PFSK-1 (cell line): Measurements from ENCODE around the gene GRID1.

Experiments
- FOXP2 ChIP-seq: optimal IDR thresholded peaks from 2 replicates; pipeline ENCODE3; 2011; ENCODE audit warnings: borderline replicate concordance, control low read depth, inconsistent platforms; ENCODE audit not compliant: insufficient read depth; ENCODE audit errors: extremely low read length, extremely low read depth
- POLR2AphosphoS5 ChIP-seq: IDR thresholded peaks from 2 replicates; pipeline ENCODE4 v1.6.1; 2012; ENCODE audit warnings: low read depth, mild to moderate bottlenecking, control low read depth, low read length, moderate library complexity
- SIN3A ChIP-seq: IDR thresholded peaks from 2 replicates; pipeline ENCODE4 v1.6.1; 2012; ENCODE audit warnings: mild to moderate bottlenecking, low read length, moderate library complexity, borderline replicate concordance; ENCODE audit not compliant: insufficient read depth
- TAF1 ChIP-seq: IDR thresholded peaks from 2 replicates; pipeline ENCODE4 v1.6.1; 2012; ENCODE audit warnings: low read length, control low read depth, borderline replicate concordance; ENCODE audit not compliant: insufficient read depth
- TF ChIP-seq, protein P1 (sequence below), 2 experiments: IDR thresholded peaks; 2 replicates each; pipeline versions ENCODE4 v1.6.1 to v1.8.0; 2011 to 2012; ENCODE audit warnings: low read depth in 2 of 2, low read length in 2 of 2, control low read depth in 1 of 2, inconsistent platforms in 1 of 2, mild to moderate bottlenecking in 1 of 2, moderate library complexity in 1 of 2; ENCODE audit not compliant: insufficient read depth in 1 of 2

GRID1 gene

DNA sequence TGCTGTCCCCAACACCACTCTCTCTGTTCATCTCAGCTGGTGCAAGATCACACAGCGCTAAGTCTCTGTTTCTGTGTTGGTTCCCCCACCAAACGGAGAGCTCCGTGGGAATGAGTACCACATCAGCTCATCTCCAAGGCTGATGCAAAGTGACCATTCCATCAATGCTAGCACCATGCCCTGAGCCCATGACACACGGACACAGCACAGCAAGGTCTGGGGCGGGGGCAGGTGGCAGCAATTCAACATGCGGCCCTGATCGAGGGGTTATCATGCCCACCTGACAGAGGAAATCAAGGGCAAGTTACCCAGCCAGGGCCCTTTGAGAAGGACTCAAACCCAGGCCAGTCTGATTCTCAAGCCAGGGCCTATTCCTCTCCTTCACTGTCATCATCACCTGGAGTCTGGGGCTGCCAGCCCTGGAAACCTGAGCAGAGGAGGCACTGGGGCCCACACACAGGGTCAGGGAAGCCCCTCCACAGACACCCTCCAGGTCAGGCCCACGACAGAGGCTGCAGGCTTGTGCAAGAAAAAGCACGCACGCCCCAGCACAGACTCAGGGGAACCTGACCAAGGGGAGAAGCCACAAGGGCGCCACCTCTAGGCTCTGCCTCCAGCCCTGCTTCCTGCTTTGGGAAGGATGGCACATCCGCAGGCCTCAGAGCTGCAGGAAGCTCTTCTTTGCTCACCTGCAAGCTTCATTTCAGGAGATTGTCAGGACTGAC lies 74.8 kb downstream of the GRID1 start:
- TF ChIP-seq TAF1 (no peak), FOXP2 (no peak), SIN3A (no peak), POLR2AphosphoS5 (no peak)
- TF ChIP-seq, protein P1, sequence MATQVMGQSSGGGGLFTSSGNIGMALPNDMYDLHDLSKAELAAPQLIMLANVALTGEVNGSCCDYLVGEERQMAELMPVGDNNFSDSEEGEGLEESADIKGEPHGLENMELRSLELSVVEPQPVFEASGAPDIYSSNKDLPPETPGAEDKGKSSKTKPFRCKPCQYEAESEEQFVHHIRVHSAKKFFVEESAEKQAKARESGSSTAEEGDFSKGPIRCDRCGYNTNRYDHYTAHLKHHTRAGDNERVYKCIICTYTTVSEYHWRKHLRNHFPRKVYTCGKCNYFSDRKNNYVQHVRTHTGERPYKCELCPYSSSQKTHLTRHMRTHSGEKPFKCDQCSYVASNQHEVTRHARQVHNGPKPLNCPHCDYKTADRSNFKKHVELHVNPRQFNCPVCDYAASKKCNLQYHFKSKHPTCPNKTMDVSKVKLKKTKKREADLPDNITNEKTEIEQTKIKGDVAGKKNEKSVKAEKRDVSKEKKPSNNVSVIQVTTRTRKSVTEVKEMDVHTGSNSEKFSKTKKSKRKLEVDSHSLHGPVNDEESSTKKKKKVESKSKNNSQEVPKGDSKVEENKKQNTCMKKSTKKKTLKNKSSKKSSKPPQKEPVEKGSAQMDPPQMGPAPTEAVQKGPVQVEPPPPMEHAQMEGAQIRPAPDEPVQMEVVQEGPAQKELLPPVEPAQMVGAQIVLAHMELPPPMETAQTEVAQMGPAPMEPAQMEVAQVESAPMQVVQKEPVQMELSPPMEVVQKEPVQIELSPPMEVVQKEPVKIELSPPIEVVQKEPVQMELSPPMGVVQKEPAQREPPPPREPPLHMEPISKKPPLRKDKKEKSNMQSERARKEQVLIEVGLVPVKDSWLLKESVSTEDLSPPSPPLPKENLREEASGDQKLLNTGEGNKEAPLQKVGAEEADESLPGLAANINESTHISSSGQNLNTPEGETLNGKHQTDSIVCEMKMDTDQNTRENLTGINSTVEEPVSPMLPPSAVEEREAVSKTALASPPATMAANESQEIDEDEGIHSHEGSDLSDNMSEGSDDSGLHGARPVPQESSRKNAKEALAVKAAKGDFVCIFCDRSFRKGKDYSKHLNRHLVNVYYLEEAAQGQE (IDR thresholded peaks at IDR 0.05; ENCODE audit: insufficient read depth in 1 of 2, low read depth in 2 of 2, low read length in 2 of 2), result no peak

DNA sequence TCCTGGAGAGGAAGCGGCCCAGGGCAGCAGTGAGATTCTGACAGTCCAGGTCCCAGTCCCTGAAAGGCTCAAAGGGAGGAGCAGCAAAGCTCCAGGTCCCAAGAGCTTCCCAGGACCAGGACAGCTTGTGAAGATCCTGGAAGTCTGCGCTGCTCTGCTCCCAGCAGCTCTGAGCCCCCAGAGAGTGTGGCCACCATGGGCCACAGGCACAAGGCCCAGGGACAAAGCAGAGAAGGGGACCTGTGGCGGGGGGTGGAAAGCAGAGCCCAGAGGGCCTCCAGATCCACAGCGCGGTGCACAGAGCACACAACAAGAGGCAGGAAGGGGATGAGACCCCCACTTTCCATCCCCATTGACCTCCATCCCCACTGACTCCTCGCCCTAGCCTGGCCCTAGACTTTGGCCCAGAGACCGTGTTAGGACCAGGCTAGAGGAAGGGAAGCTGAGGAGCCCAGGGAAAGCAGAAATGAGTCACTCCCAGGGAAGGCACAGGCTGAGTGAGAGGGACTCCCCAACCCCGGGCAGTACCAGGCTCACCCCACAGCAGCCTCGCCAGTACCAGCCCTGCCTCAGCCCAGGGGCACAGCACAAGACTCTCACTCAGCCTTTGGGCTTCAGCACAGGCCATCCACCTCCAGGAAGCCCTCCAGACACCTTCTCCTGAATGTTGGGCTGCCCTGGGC lies 75.5 kb downstream of the GRID1 start:
- TF ChIP-seq SIN3A (no peak), POLR2AphosphoS5 (no peak), TAF1 (no peak), FOXP2 (no peak)
- TF ChIP-seq, protein P1 (IDR thresholded peaks at IDR 0.05; ENCODE audit: insufficient read depth in 1 of 2, low read depth in 2 of 2, low read length in 2 of 2), result no peak

DNA sequence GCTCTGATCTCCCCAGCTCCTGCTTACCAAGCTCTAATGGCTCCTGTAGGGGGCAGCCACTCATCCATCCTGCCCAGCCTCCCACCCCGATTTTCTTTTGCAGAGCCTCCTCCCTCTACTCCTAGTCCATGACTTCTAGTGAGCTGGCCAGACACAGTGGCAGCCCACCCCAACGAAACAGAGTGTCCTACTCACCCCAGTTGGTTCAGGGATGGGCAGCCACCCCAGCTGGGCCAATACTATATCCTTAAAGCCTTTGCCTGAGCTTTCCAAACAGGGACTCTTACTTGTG lies 77.1 kb downstream of the GRID1 start:
- TF ChIP-seq SIN3A (no peak), TAF1 (no peak), POLR2AphosphoS5 (no peak), FOXP2 (no peak)
- TF ChIP-seq, protein P1 (IDR thresholded peaks at IDR 0.05; ENCODE audit: insufficient read depth in 1 of 2, low read depth in 2 of 2, low read length in 2 of 2), result no peak

DNA sequence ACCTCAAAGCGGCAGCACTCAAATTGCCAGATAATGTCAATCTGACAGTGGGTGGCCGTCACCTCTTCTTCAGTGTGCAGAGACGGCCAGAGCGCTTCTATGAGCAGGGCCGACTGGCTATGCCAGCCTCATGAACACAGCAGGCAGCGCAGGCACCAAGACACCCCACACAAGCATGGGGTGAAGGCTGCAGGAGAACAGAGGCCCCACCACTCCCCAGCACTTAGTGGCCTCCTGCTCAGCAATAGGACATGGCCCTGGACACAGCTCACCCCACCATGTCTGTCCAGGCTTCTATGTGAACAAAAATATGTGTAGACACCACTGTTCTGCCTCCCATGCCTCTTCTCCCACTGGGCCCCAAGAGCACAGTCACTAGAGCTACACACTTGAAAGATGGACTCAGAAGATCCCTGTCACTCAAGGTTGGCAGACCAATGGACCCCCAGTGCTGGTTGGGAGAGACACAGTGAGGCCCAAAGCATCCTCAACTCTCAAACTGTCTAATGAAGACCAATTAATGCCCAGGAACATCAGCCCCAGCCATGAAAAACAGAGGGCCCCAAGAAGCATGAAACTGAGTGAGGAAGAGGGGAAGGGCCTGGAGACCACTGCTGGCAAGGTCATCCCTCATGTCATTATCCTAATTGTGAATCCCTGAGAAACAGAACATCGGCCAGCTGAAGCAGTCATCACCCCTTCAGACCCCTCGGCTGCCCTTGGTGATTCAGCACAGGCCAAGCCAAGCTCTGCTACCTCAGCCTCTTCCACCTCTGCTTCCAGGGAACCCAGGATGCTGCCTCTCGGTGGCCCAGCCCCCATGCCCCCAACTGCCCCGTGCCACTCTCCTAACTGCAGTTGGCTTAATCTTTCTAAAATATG lies 77.7 kb downstream of the GRID1 start:
- TF ChIP-seq, protein P1 (IDR thresholded peaks at IDR 0.05; ENCODE audit: insufficient read depth in 1 of 2, low read depth in 2 of 2, low read length in 2 of 2), result no peak
- TF ChIP-seq FOXP2 (no peak), POLR2AphosphoS5 (no peak), SIN3A (no peak), TAF1 (no peak)
